GM13976 (cell line): Measurements from ENCODE around the gene CCDC102B.

Experiments used
- DNase-seq: peaks from one replicate; pipeline ENCODE4 v3.0.0; 2012; ENCODE audit warnings: low spot score
- CTCF ChIP-seq: IDR thresholded peaks from 2 replicates; pipeline ENCODE4 v1.5.1; 2012; ENCODE audit warnings: borderline replicate concordance, mild to moderate bottlenecking; ENCODE audit not compliant: insufficient read depth; ENCODE audit errors: extremely low read depth, missing control alignments, control extremely low read depth
- in situ Hi-C: fragments of 300-500 bp; cut with MboI; formaldehyde crosslinking; loops from one replicate; pipeline ENCODE4 v1.12.0; 2022; ENCODE audit warnings: low sequenced_read_pairs, mixed read lengths, inconsistent platforms; ENCODE audit not compliant: unreplicated experiment

CCDC102B gene

GRCh38 chr18:69008538-69008937 lies 210.7 kb downstream of the CCDC102B start:
- no peak for DNase-seq
- in situ Hi-C loops: no loop called here
- TF ChIP-seq CTCF: no peak

- TF ChIP-seq CTCF: no peak
- in situ Hi-C loops: no loop called here
- DNase-seq: no peak
These were observed 223.4 kb downstream of the CCDC102B start for GRCh38 chr18:69021211-69021805.

GRCh38 chr18:69022426-69022825 lies 224.5 kb downstream of the CCDC102B start:
- TF ChIP-seq CTCF: no peak
- no peak for DNase-seq
- in situ Hi-C loops: no loop called here

DNA sequence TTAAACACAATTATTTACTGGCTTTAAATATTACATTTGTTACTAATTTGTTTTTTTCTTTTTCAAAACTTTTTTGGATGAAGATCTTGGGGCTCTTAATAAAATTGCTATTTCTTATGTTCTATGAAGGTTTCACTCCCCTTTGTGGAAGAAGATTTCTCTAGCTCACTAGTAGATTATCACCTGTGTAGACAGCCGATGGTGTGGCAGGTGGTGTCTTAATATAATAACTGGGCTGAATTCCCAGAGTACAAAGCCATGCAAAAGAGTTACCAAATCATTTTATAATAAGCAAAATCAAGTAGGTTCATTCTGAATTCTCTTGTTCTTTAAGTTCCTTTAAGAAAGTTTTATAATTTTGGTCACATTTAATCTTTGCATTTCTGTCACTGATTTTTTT lies 233.7 kb downstream of the CCDC102B start:
- TF ChIP-seq CTCF: no peak
- in situ Hi-C loops: no loop called here
- DNase-seq: no peak

- DNase-seq: no peak
- in situ Hi-C loops: no loop called here
- no peak for TF ChIP-seq CTCF
These were observed 234.1 kb downstream of the CCDC102B start for GRCh38 chr18:69032009-69032408.

DNA sequence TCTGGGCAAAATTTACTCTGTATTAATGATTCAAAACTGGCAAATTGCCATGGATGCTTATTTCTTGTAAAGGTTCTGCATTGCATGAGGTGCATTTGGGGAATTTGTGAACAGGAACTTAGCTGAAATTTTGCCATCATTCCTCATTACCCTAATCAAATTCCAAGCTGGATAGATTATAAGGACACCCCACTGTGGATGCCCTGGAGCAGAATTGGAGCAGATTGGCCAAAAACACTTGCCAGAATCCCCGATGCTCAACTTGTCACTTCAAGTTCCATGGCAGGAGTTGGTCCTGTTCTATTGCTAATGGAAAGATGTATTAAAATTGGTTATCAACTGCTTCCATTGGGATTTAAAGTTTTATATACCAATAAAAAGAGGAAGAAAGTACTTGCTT lies 237.9 kb downstream of the CCDC102B start:
- no peak for DNase-seq
- in situ Hi-C loops: no loop called here
- TF ChIP-seq CTCF: no peak

- no peak for DNase-seq
- in situ Hi-C loops: no loop called here
- no peak for TF ChIP-seq CTCF
These were observed 246.3 kb downstream of the CCDC102B start for GRCh38 chr18:69044215-69044614.
